ENCODE data around the gene ELMOD3. TPM values are rescaled to one million over a fixed set of nuclear protein-coding genes. Genes with fewer than 3 reads are reported as not detected.

The ELMOD3 gene
- polyA plus RNA-seq, 1 donor from 2014 or later = 39.7 TPM

GRCh38 chr2:85433511-85434089, 79.0 kb downstream of the ELMOD3 start:
- no peak overlapping the region for H2AFZ ChIP-seq (ENCODE audit: low read depth, low read length)
- H3K79me2 ChIP-seq (replicated peaks; ENCODE audit: insufficient read depth, low read length) = no peaks in the 10 kb centered on the region
- no peak overlapping the region for H3K4me3 ChIP-seq (ENCODE audit: low read length)
- H3K9ac ChIP-seq (ENCODE audit: low read length) = peak overlapping the region; percentile 41
- H4K20me1 ChIP-seq (ENCODE audit: insufficient read depth) = no peaks in the 10 kb centered on the region
- TF ChIP-seq TAF1 (IDR thresholded peaks at IDR 0.05; ENCODE audit: low read depth) = no peak
- no peak for TF ChIP-seq EZH2 (IDR thresholded peaks at IDR 0.05; ENCODE audit: borderline replicate concordance, insufficient read depth, low read length, poor library complexity, severe bottlenecking)
- no peak for TF ChIP-seq MXI1 (conservative IDR thresholded peaks at IDR 0.05; ENCODE audit: poor library complexity, severe bottlenecking)
- no peak for TF ChIP-seq RAD21 (conservative IDR thresholded peaks at IDR 0.05)
- TF ChIP-seq EP300 (conservative IDR thresholded peaks at IDR 0.05; ENCODE audit: poor library complexity, severe bottlenecking) = no peak
- no peak for TF ChIP-seq POLR2AphosphoS5 (IDR thresholded peaks at IDR 0.05)
- TF ChIP-seq CTCF (IDR thresholded peaks at IDR 0.05; ENCODE audit: poor library complexity, severe bottlenecking) = no peak
- no peak for TF ChIP-seq REST (IDR thresholded peaks at IDR 0.05; ENCODE audit: borderline replicate concordance)
- no peak for TF ChIP-seq SMC3 (conservative IDR thresholded peaks at IDR 0.05; ENCODE audit: poor library complexity)
- H3K4me2 ChIP-seq (ENCODE audit: low read length) = no peak overlapping the region
- H3K9me3 ChIP-seq (ENCODE audit: low read length) = no peaks in the 10 kb centered on the region
- no peaks in the 10 kb centered on the region for H3K27me3 ChIP-seq (ENCODE audit: insufficient read depth, low read depth, low read length)
- peak overlapping the region; percentile 70 for H3K27ac ChIP-seq (ENCODE audit: low read length)
- no peaks in the 10 kb centered on the region for H3K36me3 ChIP-seq (ENCODE audit: insufficient read depth, low read length)
- H3K9me2 ChIP-seq (ENCODE audit: insufficient read depth, low read length) = no peaks in the 10 kb centered on the region
- H3F3A ChIP-seq (ENCODE audit: insufficient read depth, low read length, poor library complexity, severe bottlenecking) = no peaks in the 10 kb centered on the region

DNA sequence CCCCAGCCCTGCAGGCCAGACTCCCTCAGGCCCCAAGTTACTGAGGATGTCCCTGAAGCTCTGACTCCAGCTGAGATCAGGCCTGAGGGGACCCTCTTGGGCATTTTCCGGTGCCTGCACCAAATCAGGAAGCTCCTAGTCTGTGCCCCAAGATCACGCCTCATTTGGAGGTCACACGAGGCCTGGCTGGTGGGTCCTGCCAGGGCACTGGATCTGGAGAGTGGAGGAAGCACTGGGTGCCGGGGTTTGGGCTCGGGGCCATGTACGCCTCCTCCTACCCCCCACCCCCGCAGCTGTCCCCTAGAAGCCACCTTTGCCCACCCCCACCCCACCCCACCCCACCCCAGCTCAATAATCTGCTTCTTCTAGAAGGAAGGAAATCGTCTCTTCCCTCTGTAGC, 80.1 kb downstream of the ELMOD3 start:
- Histone ChIP-seq H3K27ac (ENCODE audit: low read length) (no peak overlapping the region), H2AFZ (ENCODE audit: low read depth, low read length) (no peak overlapping the region), H3F3A (ENCODE audit: insufficient read depth, low read length, poor library complexity, severe bottlenecking) (no peaks in the 10 kb centered on the region), H3K79me2 (replicated peaks; ENCODE audit: insufficient read depth, low read length) (no peaks in the 10 kb centered on the region), H3K36me3 (ENCODE audit: insufficient read depth, low read length) (no peaks in the 10 kb centered on the region), H3K9me3 (ENCODE audit: low read length) (no peaks in the 10 kb centered on the region), H3K27me3 (ENCODE audit: insufficient read depth, low read depth, low read length) (no peaks in the 10 kb centered on the region), H3K4me2 (ENCODE audit: low read length) (no peak overlapping the region), H3K4me3 (ENCODE audit: low read length) (no peak overlapping the region), H4K20me1 (ENCODE audit: insufficient read depth) (no peaks in the 10 kb centered on the region), H3K9ac (ENCODE audit: low read length) (no peak overlapping the region), H3K9me2 (ENCODE audit: insufficient read depth, low read length) (no peaks in the 10 kb centered on the region)
- TF ChIP-seq CTCF (IDR thresholded peaks at IDR 0.05; ENCODE audit: poor library complexity, severe bottlenecking) (no peak), REST (IDR thresholded peaks at IDR 0.05; ENCODE audit: borderline replicate concordance) (no peak), MXI1 (conservative IDR thresholded peaks at IDR 0.05; ENCODE audit: poor library complexity, severe bottlenecking) (no peak), TAF1 (IDR thresholded peaks at IDR 0.05; ENCODE audit: low read depth) (no peak), EZH2 (IDR thresholded peaks at IDR 0.05; ENCODE audit: borderline replicate concordance, insufficient read depth, low read length, poor library complexity, severe bottlenecking) (no peak), SMC3 (conservative IDR thresholded peaks at IDR 0.05; ENCODE audit: poor library complexity) (no peak), EP300 (conservative IDR thresholded peaks at IDR 0.05; ENCODE audit: poor library complexity, severe bottlenecking) (no peak), RAD21 (conservative IDR thresholded peaks at IDR 0.05) (no peak), POLR2AphosphoS5 (IDR thresholded peaks at IDR 0.05) (no peak)

Measured in neural cell (in vitro differentiated cells).